Trophoblast cell (in vitro differentiated cells and primary cell): Measurements from ENCODE around the gene KIF26B.

Experiments
- DNase-seq, 2 donors: peaks; one replicate each; pipeline ENCODE4 v3.0.0-alpha.2; 2016
- H2AFZ ChIP-seq: 2 replicates; pipeline ENCODE4 v1.6.1; 2013; ENCODE audit warnings: low read length, moderate library complexity, mild to moderate bottlenecking; ENCODE audit not compliant: insufficient read depth, poor library complexity
- H2AK5ac ChIP-seq: 2 replicates; pipeline ENCODE4 v1.6.1; 2013; ENCODE audit warnings: mild to moderate bottlenecking, low read length
- H2BK120ac ChIP-seq: 2 replicates; pipeline ENCODE4 v1.6.1; 2013; ENCODE audit warnings: low read length, mild to moderate bottlenecking, moderate library complexity; ENCODE audit not compliant: insufficient read depth, poor library complexity
- H2BK12ac ChIP-seq: 2 replicates; pipeline ENCODE4 v1.6.1; 2013; ENCODE audit warnings: mild to moderate bottlenecking, low read length, moderate library complexity
- H2BK5ac ChIP-seq: 2 replicates; pipeline ENCODE4 v1.6.1; 2013; ENCODE audit warnings: low read length, low read depth, moderate library complexity, mild to moderate bottlenecking; ENCODE audit not compliant: poor library complexity
- H3K14ac ChIP-seq: 2 replicates; pipeline ENCODE4 v1.6.1; 2013; ENCODE audit warnings: mild to moderate bottlenecking, low read length
- H3K18ac ChIP-seq: 2 replicates; pipeline ENCODE4 v1.6.1; 2013; ENCODE audit warnings: mild to moderate bottlenecking, low read length
- H3K23ac ChIP-seq: 2 replicates; pipeline ENCODE4 v1.6.1; 2013; ENCODE audit warnings: low read length
- H3K27ac ChIP-seq: 2 replicates; pipeline ENCODE4 v1.5.1; 2013; ENCODE audit warnings: low read depth, mild to moderate bottlenecking, inconsistent platforms, low read length, moderate library complexity
- H3K27me3 ChIP-seq: 2 replicates; pipeline ENCODE4 v1.6.1; 2013; ENCODE audit warnings: inconsistent platforms, mild to moderate bottlenecking, low read length, moderate library complexity; ENCODE audit not compliant: insufficient read depth
- H3K36me3 ChIP-seq, 2 experiments: 1 replicate in 1 of 2; 2 replicates in 1 of 2; pipeline ENCODE4 v1.6.1; 2013; ENCODE audit warnings: low read length in 2 of 2, mild to moderate bottlenecking in 2 of 2, moderate library complexity in 1 of 2; ENCODE audit not compliant: insufficient read depth in 2 of 2, control insufficient read depth in 1 of 2
- H3K4ac ChIP-seq: 2 replicates; pipeline ENCODE4 v1.6.1; 2013; ENCODE audit warnings: low read depth, mild to moderate bottlenecking, low read length, moderate library complexity
- H3K4me1 ChIP-seq, 2 experiments: 1 replicate in 1 of 2; 2 replicates in 1 of 2; pipeline ENCODE4 v1.6.1; 2013; ENCODE audit warnings: low read length in 2 of 2, mild to moderate bottlenecking in 2 of 2, moderate library complexity in 1 of 2; ENCODE audit not compliant: insufficient read depth in 2 of 2, control insufficient read depth in 1 of 2
- H3K4me2 ChIP-seq: 2 replicates; pipeline ENCODE4 v1.6.1; 2013; ENCODE audit warnings: inconsistent platforms, mild to moderate bottlenecking, low read length, moderate library complexity
- H3K4me3 ChIP-seq: 2 replicates; pipeline ENCODE4 v1.5.1; 2013; ENCODE audit warnings: mild to moderate bottlenecking, low read depth, low read length, inconsistent platforms
- H3K79me1 ChIP-seq: one replicate; pipeline ENCODE4 v1.6.1; 2013; ENCODE audit warnings: low read length
- H3K79me2 ChIP-seq: 2 replicates; pipeline ENCODE4 v1.6.1; 2013; ENCODE audit warnings: low read length, mild to moderate bottlenecking; ENCODE audit not compliant: control insufficient read depth, insufficient read depth, poor library complexity
- H3K9ac ChIP-seq: 2 replicates; pipeline ENCODE4 v1.6.1; 2013; ENCODE audit warnings: mild to moderate bottlenecking, low read length
- H3K9me3 ChIP-seq: 2 replicates; pipeline ENCODE4 v1.6.1; 2013; ENCODE audit warnings: low read depth, mild to moderate bottlenecking, control low read depth, inconsistent platforms, low read length; ENCODE audit not compliant: insufficient read depth
- H4K12ac ChIP-seq: 2 replicates; pipeline ENCODE4 v1.6.1; 2013; ENCODE audit warnings: low read depth, mild to moderate bottlenecking, low read length, moderate library complexity
- H4K8ac ChIP-seq: 2 replicates; pipeline ENCODE4 v1.6.1; 2013; ENCODE audit warnings: low read depth, mild to moderate bottlenecking, low read length, moderate library complexity
- H4K91ac ChIP-seq: one replicate; pipeline ENCODE4 v1.6.1; 2013; ENCODE audit warnings: low read depth, mild to moderate bottlenecking, low read length, moderate library complexity
- WGBS: extraction: QIAGEN DNeasy Blood & Tissue Kit; methylation state at CpG from one replicate; pipeline ENCODE4 v1.1.7; 2013; ENCODE audit warnings: missing lambda C conversion rate; ENCODE audit not compliant: insufficient read length, insufficient coverage; ENCODE audit errors: extremely low coverage; 5-methylcytosine and 5-hydroxymethylcytosine counted together

Gene KIF26B

GRCh38 chr1:245558069-245558468 is 403.3 kb downstream of the KIF26B start:
- H3K14ac ChIP-seq, result no peak overlapping the region
- no peak overlapping the region for H2BK120ac ChIP-seq
- H3K36me3 ChIP-seq, result peaks cover 2 to 4% of the 10 kb centered on the region in 2 experiments
- DNase-seq, result no peak
- H3K79me2 ChIP-seq, result no peaks in the 10 kb centered on the region
- no peak overlapping the region for H4K12ac ChIP-seq
- H2AFZ ChIP-seq, result no peak overlapping the region
- no peak overlapping the region for H3K4ac ChIP-seq
- no CpG with 5 or more reads among the region's 5 CpGs for WGBS
- no peak overlapping the region for H3K9ac ChIP-seq
- H4K8ac ChIP-seq, result no peak overlapping the region
- no peak overlapping the region for H4K91ac ChIP-seq
- no peak overlapping the region for H2AK5ac ChIP-seq
- H3K18ac ChIP-seq, result no peak overlapping the region
- no peak overlapping the region for H3K4me3 ChIP-seq
- peaks cover 0 to 4% of the 10 kb centered on the region in 2 experiments for H3K4me1 ChIP-seq
- H2BK5ac ChIP-seq, result no peak overlapping the region
- H2BK12ac ChIP-seq, result no peak overlapping the region
- no peak overlapping the region for H3K27ac ChIP-seq
- no peaks in the 10 kb centered on the region for H3K79me1 ChIP-seq
- peaks cover 2% of the 10 kb centered on the region for H3K9me3 ChIP-seq
- H3K23ac ChIP-seq, result no peak overlapping the region
- H3K4me2 ChIP-seq, result no peak overlapping the region
- no peaks in the 10 kb centered on the region for H3K27me3 ChIP-seq

DNA sequence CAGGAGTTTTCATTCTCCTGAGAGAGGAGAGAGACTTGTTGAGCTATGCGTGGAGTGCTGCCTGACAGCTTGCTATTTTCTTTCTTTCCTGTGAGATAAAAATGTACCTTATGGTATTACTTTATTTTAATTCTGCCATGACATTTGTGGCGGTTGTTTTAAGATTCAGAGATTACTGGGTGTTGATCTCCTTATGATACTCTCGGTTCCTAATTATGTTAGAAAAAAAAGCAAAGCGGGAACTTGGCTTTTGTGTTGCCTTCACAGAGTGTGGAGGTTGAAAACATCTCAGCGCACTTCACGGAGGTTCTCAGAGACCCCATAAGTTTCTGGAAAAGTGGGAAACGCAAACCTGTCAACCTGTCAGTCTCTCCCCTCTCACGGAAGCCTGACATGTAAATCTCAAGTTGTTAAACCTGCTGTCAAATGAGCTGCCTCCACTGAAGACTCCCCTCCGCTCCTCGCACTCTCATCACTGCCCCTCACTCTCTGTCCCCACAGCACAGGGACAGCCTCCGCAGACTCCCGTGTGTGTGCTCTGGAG is 405.6 kb downstream of the KIF26B start:
- no peak overlapping the region for H4K91ac ChIP-seq
- H4K8ac ChIP-seq, result no peak overlapping the region
- H3K18ac ChIP-seq, result no peak overlapping the region
- no peak overlapping the region for H2AFZ ChIP-seq
- no peak overlapping the region for H2BK120ac ChIP-seq
- H3K79me1 ChIP-seq, result no peaks in the 10 kb centered on the region
- no peak overlapping the region for H3K4me2 ChIP-seq
- no peak overlapping the region for H2BK5ac ChIP-seq
- no peak overlapping the region for H3K27ac ChIP-seq
- H3K14ac ChIP-seq, result no peak overlapping the region
- H2BK12ac ChIP-seq, result no peak overlapping the region
- no peak overlapping the region for H4K12ac ChIP-seq
- H3K79me2 ChIP-seq, result no peaks in the 10 kb centered on the region
- no peak overlapping the region for H3K4me3 ChIP-seq
- peaks cover 2 to 4% of the 10 kb centered on the region in 2 experiments for H3K36me3 ChIP-seq
- no peak overlapping the region for H3K4ac ChIP-seq
- no peak overlapping the region for H3K23ac ChIP-seq
- DNase-seq, result no peak
- H2AK5ac ChIP-seq, result no peak overlapping the region
- no peaks in the 10 kb centered on the region for H3K27me3 ChIP-seq
- H3K4me1 ChIP-seq, result peaks cover 0 to 2% of the 10 kb centered on the region in 2 experiments
- no CpG with 5 or more reads among the region's 12 CpGs for WGBS
- no peak overlapping the region for H3K9ac ChIP-seq
- peaks cover 2% of the 10 kb centered on the region for H3K9me3 ChIP-seq

DNA sequence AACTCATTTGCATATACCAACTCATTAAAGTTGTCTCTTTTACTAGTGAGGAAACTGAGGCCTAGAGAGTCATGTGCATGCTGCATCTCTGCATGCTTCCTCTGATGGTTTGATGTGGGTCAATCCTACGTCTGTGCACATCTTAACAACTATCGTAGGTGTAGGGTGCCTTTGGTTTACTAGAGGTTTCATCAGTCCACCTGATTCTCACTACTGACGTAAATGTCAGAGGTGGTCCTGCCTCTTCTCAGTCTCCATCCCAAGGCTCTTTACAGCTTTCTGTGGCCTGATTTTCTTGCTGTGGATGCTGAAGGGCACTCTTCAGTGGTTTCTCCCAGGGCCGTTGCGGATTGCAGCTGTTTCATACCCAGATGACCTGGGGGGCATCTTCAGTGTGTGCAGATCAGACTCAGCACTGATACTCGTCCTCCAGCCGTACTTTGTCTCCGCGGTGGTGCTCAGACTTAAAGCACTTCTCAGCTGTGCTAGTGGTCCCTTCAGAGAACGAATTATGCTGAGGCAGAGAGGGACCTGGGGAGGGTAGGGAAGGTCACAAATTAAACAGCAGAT is 407.0 kb downstream of the KIF26B start:
- no peaks in the 10 kb centered on the region for H3K27me3 ChIP-seq
- no peak overlapping the region for H3K27ac ChIP-seq
- WGBS, result no CpG with 5 or more reads among the region's 10 CpGs
- no peak overlapping the region for H4K8ac ChIP-seq
- no peak overlapping the region for H4K12ac ChIP-seq
- no peak overlapping the region for H4K91ac ChIP-seq
- no peak overlapping the region for H3K23ac ChIP-seq
- no peak overlapping the region for H3K4me2 ChIP-seq
- H3K9me3 ChIP-seq, result peaks cover 2% of the 10 kb centered on the region
- peaks cover 0 to 2% of the 10 kb centered on the region in 2 experiments for H3K4me1 ChIP-seq
- no peak overlapping the region for H2BK5ac ChIP-seq
- peaks cover 2 to 4% of the 10 kb centered on the region in 2 experiments for H3K36me3 ChIP-seq
- no peak overlapping the region for H2BK12ac ChIP-seq
- no peak overlapping the region for H2AFZ ChIP-seq
- H3K9ac ChIP-seq, result no peak overlapping the region
- H3K4me3 ChIP-seq, result no peak overlapping the region
- no peak overlapping the region for H2AK5ac ChIP-seq
- H3K79me1 ChIP-seq, result no peaks in the 10 kb centered on the region
- H3K14ac ChIP-seq, result no peak overlapping the region
- H2BK120ac ChIP-seq, result no peak overlapping the region
- H3K79me2 ChIP-seq, result no peaks in the 10 kb centered on the region
- no peak overlapping the region for H3K18ac ChIP-seq
- no peak overlapping the region for H3K4ac ChIP-seq
- no peak for DNase-seq

DNA sequence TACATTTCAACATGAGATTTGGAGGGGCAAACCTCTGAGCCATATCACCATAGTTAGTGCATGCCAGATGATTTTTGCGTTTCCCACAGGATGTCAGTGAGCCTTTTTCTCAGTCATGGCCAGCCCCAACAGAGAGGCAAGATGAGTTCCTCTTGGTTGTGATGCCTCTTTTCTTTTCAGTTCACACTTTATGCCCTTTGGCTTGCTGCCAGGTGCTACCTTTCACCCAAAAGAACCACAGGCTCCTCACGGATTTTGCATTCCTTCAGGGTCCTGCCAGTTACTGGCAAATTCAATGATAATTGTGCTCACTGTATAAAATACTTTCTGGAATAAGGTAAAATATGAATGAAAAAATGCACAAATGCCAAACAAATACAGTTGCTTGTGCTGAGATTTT is 411.3 kb downstream of the KIF26B start:
- no peaks in the 10 kb centered on the region for H3K79me2 ChIP-seq
- no peak overlapping the region for H2AK5ac ChIP-seq
- WGBS, result no CpG with 5 or more reads among the region's 2 CpGs
- no peak for DNase-seq
- no peaks in the 10 kb centered on the region for H3K9me3 ChIP-seq
- H3K4me3 ChIP-seq, result no peak overlapping the region
- H3K27ac ChIP-seq, result no peak overlapping the region
- no peaks in the 10 kb centered on the region for H3K27me3 ChIP-seq
- no peak overlapping the region for H3K18ac ChIP-seq
- H3K79me1 ChIP-seq, result no peaks in the 10 kb centered on the region
- H2BK12ac ChIP-seq, result no peak overlapping the region
- no peak overlapping the region for H3K9ac ChIP-seq
- no peaks in the 10 kb centered on the region for H3K36me3 ChIP-seq
- H3K4me2 ChIP-seq, result no peak overlapping the region
- peaks cover 3 to 5% of the 10 kb centered on the region in 2 experiments for H3K4me1 ChIP-seq
- no peak overlapping the region for H3K23ac ChIP-seq
- H2BK5ac ChIP-seq, result no peak overlapping the region
- no peak overlapping the region for H3K4ac ChIP-seq
- H3K14ac ChIP-seq, result no peak overlapping the region
- no peak overlapping the region for H4K8ac ChIP-seq
- no peak overlapping the region for H2AFZ ChIP-seq
- H4K91ac ChIP-seq, result peak overlapping the region; percentile 26
- H4K12ac ChIP-seq, result no peak overlapping the region
- H2BK120ac ChIP-seq, result no peak overlapping the region
